ENCODE data around the gene AIFM3.
"Not testable (repeated sequence)": the region's sequence is repeated elsewhere in the genome, so short reads cannot be mapped to it uniquely, and the experiment has no call there.

AIFM3 gene

GRCh38 chr22:21003782-21004181 is 36.7 kb downstream of the AIFM3 start:
- DNase-seq (ENCODE audit: low read depth), result no peak

GRCh38 chr22:21009208-21009607 is 42.2 kb downstream of the AIFM3 start:
- DNase-seq (ENCODE audit: low read depth), result not testable (repeated sequence)

GRCh38 chr22:21009638-21010425 is 42.8 kb downstream of the AIFM3 start:
- DNase-seq (ENCODE audit: low read depth), result no peak

GRCh38 chr22:21010426-21011113 is 43.5 kb downstream of the AIFM3 start:
- DNase-seq (ENCODE audit: low read depth), result no peak

- no peak for DNase-seq (ENCODE audit: low read depth)
These were observed 45.7 kb downstream of the AIFM3 start for GRCh38 chr22:21012446-21013407.

GRCh38 chr22:21013657-21014201 is 46.7 kb downstream of the AIFM3 start:
- no peak for DNase-seq (ENCODE audit: low read depth)

- DNase-seq (ENCODE audit: low read depth), result peak; percentile 80
These were observed 47.2 kb downstream of the AIFM3 start for GRCh38 chr22:21014202-21014725.

GRCh38 chr22:21014726-21015465 is 47.8 kb downstream of the AIFM3 start, which contains the start of gene P2RX6:
P2RX6 (plus strand) TSS chr22:21015165; CDS start chr22:21015175, 10 bp downstream.
- DNase-seq (ENCODE audit: low read depth), result no peak

- no peak for DNase-seq (ENCODE audit: low read depth)
These were observed 48.5 kb downstream of the AIFM3 start for GRCh38 chr22:21015466-21016006.

GRCh38 chr22:21016644-21017420 is 49.8 kb downstream of the AIFM3 start:
- no peak for DNase-seq (ENCODE audit: low read depth)

GRCh38 chr22:21018314-21018713 is 51.3 kb downstream of the AIFM3 start:
- DNase-seq (ENCODE audit: low read depth), result no peak

GRCh38 chr22:21020802-21021429 is 53.9 kb downstream of the AIFM3 start:
- no peak for DNase-seq (ENCODE audit: low read depth)

GRCh38 chr22:21022507-21022906 is 55.5 kb downstream of the AIFM3 start:
- no peak for DNase-seq (ENCODE audit: low read depth)

- no peak for DNase-seq (ENCODE audit: low read depth)
These were observed 56.0 kb downstream of the AIFM3 start for GRCh38 chr22:21022955-21023614.

GRCh38 chr22:21025266-21025665 is 58.2 kb downstream of the AIFM3 start:
- DNase-seq (ENCODE audit: low read depth), result no peak

GRCh38 chr22:21025763-21026755 is 59.0 kb downstream of the AIFM3 start:
- no peak for DNase-seq (ENCODE audit: low read depth)
